ENCODE results near the gene VSX1.

DNA sequence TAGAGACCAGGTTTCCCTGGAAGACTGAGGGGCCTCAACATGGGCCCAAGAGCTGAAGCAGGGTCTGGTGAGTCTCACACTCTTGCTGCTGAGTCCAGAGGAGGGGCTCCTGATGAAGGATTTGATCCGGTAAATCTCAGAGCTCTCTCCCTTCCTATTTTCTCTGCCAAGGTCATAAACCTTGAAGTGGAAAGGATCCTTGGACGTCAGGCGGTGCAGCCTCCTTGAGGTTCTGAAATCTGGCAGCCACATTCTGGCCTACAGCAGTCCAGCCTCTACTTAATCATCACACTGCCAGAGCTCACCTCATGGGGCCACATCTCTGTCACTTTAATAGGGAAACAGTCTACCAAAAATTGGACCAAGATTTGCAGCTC, 48.0 kb downstream of the VSX1 start:
- TF ChIP-seq, protein P1, sequence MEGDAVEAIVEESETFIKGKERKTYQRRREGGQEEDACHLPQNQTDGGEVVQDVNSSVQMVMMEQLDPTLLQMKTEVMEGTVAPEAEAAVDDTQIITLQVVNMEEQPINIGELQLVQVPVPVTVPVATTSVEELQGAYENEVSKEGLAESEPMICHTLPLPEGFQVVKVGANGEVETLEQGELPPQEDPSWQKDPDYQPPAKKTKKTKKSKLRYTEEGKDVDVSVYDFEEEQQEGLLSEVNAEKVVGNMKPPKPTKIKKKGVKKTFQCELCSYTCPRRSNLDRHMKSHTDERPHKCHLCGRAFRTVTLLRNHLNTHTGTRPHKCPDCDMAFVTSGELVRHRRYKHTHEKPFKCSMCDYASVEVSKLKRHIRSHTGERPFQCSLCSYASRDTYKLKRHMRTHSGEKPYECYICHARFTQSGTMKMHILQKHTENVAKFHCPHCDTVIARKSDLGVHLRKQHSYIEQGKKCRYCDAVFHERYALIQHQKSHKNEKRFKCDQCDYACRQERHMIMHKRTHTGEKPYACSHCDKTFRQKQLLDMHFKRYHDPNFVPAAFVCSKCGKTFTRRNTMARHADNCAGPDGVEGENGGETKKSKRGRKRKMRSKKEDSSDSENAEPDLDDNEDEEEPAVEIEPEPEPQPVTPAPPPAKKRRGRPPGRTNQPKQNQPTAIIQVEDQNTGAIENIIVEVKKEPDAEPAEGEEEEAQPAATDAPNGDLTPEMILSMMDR (IDR thresholded peaks at IDR 0.05; ENCODE audit: low read depth, low read length, missing input control) = no peak
- TF ChIP-seq, protein P2, sequence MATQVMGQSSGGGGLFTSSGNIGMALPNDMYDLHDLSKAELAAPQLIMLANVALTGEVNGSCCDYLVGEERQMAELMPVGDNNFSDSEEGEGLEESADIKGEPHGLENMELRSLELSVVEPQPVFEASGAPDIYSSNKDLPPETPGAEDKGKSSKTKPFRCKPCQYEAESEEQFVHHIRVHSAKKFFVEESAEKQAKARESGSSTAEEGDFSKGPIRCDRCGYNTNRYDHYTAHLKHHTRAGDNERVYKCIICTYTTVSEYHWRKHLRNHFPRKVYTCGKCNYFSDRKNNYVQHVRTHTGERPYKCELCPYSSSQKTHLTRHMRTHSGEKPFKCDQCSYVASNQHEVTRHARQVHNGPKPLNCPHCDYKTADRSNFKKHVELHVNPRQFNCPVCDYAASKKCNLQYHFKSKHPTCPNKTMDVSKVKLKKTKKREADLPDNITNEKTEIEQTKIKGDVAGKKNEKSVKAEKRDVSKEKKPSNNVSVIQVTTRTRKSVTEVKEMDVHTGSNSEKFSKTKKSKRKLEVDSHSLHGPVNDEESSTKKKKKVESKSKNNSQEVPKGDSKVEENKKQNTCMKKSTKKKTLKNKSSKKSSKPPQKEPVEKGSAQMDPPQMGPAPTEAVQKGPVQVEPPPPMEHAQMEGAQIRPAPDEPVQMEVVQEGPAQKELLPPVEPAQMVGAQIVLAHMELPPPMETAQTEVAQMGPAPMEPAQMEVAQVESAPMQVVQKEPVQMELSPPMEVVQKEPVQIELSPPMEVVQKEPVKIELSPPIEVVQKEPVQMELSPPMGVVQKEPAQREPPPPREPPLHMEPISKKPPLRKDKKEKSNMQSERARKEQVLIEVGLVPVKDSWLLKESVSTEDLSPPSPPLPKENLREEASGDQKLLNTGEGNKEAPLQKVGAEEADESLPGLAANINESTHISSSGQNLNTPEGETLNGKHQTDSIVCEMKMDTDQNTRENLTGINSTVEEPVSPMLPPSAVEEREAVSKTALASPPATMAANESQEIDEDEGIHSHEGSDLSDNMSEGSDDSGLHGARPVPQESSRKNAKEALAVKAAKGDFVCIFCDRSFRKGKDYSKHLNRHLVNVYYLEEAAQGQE (IDR thresholded peaks at IDR 0.05) = no peak
- TF ChIP-seq TAF1 (conservative IDR thresholded peaks at IDR 0.05) = no peak
- TF ChIP-seq HNF4A (conservative IDR thresholded peaks at IDR 0.05) = no peak
- no peak for TF ChIP-seq YY1 (IDR thresholded peaks at IDR 0.05)
- no peak for TF ChIP-seq RAD21 (IDR thresholded peaks at IDR 0.05)
- TF ChIP-seq, protein P3, sequence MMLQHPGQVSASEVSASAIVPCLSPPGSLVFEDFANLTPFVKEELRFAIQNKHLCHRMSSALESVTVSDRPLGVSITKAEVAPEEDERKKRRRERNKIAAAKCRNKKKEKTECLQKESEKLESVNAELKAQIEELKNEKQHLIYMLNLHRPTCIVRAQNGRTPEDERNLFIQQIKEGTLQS (IDR thresholded peaks at IDR 0.05) = no peak
- TF ChIP-seq, protein P4, sequence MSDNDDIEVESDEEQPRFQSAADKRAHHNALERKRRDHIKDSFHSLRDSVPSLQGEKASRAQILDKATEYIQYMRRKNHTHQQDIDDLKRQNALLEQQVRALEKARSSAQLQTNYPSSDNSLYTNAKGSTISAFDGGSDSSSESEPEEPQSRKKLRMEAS (IDR thresholded peaks at IDR 0.05) = no peak
- no peak for TF ChIP-seq SP1 (IDR thresholded peaks at IDR 0.05)
- TF ChIP-seq JUND (IDR thresholded peaks at IDR 0.05) = no peak
